Heart left ventricle (tissue), 13 donors: ENCODE results near the gene MEI1.

Experiments used
- CTCF ChIP-seq, 12 donors: fragments of 200-600 bp; sonication (generic) in 4 of 12; IDR thresholded peaks; one replicate each; pipeline versions ENCODE4 v1.5.0 to v1.8.0; 2018 to 2022; ENCODE audit warnings: antibody characterized with exemption in 12 of 12, mild to moderate bottlenecking in 5 of 12
- POLR2A ChIP-seq, 2 donors: fragments of 450-650 bp; IDR thresholded peaks; one replicate each; pipeline ENCODE4 v1.6.1; 2017; ENCODE audit warnings: antibody characterized with exemption in 2 of 2, mild to moderate bottlenecking in 2 of 2, moderate library complexity in 2 of 2
- donor health status: ischemic (EF 13 %, LVEDD 7.1; RV severe dilation, severe dysfunction).
- donor health status: DM: no; HTN: yes; CAD: no.
- donor health status: DM: no; HTN: no; CAD: no.
- donor health status: ischemic (EF 25% LVEDD 6.9; RV normal size, moderate dysfunction).
- donor health status: ischemic (EF 25% LVEDD 5.7; RV mildly dilated, moderate dysfunction).
- donor health status: ischemic (EF 35%, LVEDD 5.7; RV mildly dilated, moderate dysfunction).
- donor health status: nonischemic (EF 11% LVEDD 7.7; RV severe dilation, severe dysfunction).
- donor health status: DM: yes; HTN: yes; CAD: no.
- donor health status: PGD.
- donor health status: ischemic (EF 29% LVEDD 5.4; RV normal size, mild dysfunction).
- donor health status: nonischemic (EF 23%, LVEDD 6.1; RV moderate dilation, normal function).

- TF ChIP-seq POLR2A (IDR thresholded peaks at IDR 0.05) (no peak), CTCF (IDR thresholded peaks at IDR 0.05) (no peak)
Observed at GRCh38 chr22:41816241-41816640, 116.9 kb downstream of the MEI1 start.
